ENCODE measurements around the gene MAP9.
A peak's percentile ranks its signal among the peaks of the same experiment; 100 is the strongest.

Gene MAP9

GRCh38 chr4:155408796-155409195 lies 32.0 kb upstream of the MAP9 start:
- DNase-seq (ENCODE audit: low read depth): no peak
- TF ChIP-seq, protein P1, sequence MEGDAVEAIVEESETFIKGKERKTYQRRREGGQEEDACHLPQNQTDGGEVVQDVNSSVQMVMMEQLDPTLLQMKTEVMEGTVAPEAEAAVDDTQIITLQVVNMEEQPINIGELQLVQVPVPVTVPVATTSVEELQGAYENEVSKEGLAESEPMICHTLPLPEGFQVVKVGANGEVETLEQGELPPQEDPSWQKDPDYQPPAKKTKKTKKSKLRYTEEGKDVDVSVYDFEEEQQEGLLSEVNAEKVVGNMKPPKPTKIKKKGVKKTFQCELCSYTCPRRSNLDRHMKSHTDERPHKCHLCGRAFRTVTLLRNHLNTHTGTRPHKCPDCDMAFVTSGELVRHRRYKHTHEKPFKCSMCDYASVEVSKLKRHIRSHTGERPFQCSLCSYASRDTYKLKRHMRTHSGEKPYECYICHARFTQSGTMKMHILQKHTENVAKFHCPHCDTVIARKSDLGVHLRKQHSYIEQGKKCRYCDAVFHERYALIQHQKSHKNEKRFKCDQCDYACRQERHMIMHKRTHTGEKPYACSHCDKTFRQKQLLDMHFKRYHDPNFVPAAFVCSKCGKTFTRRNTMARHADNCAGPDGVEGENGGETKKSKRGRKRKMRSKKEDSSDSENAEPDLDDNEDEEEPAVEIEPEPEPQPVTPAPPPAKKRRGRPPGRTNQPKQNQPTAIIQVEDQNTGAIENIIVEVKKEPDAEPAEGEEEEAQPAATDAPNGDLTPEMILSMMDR (IDR thresholded peaks at IDR 0.05; ENCODE audit: low read length, missing control alignments): no peak
- no peak overlapping the region for H3K4me3 ChIP-seq (replicated peaks; ENCODE audit: low read depth, low read length)

GRCh38 chr4:155407480-155407879 lies 30.7 kb upstream of the MAP9 start:
- no peak for DNase-seq (ENCODE audit: low read depth)
- no peak overlapping the region for H3K4me3 ChIP-seq (replicated peaks; ENCODE audit: low read depth, low read length)
- TF ChIP-seq, protein P1 (IDR thresholded peaks at IDR 0.05; ENCODE audit: low read length, missing control alignments): no peak

GRCh38 chr4:155405059-155405458 lies 28.3 kb upstream of the MAP9 start:
- DNase-seq (ENCODE audit: low read depth): peak; percentile 50
- H3K4me3 ChIP-seq (replicated peaks; ENCODE audit: low read depth, low read length): no peak overlapping the region
- TF ChIP-seq, protein P1 (IDR thresholded peaks at IDR 0.05; ENCODE audit: low read length, missing control alignments): no peak

DNA sequence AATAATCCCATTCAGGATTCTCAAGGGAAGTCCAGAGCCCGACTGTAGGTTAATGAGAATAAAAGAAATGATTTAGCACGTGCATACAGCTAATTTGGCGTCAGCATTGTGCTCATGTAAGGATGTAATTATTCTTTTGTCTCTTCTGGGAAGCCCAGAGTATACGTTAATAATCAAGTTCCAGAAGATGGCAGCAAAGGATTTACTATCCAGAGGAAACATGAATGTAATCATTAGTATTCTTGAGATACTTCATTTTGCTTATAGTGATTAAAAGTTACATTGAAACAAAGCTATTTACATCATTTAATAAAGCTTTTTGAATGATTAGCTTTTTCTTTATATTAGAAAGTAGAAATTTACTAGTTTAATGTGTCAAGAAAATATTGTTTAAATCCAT lies 27.1 kb upstream of the MAP9 start:
- DNase-seq (ENCODE audit: low read depth): peak; percentile 58
- no peak overlapping the region for H3K4me3 ChIP-seq (replicated peaks; ENCODE audit: low read depth, low read length)
- TF ChIP-seq, protein P1 (IDR thresholded peaks at IDR 0.05; ENCODE audit: low read length, missing control alignments): peak; percentile 18

DNA sequence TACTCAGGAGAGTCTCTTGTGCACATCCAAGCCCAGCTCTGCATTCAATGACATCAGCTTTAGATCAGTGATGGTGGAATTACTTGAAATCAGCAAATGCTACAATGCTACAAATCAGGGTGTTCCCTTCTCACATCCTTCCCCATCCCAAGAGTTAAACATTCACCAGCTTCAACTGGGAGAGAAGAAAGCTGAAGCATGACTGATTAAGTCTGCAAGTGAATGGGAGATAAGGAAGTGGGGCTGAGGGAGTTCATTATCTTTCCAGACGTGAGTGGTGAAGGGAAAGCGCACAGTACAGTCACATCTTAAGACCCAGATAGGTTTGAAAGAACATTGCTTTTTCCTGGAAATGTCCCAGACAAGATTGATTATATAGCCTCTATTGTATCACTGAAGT lies 26.2 kb upstream of the MAP9 start:
- TF ChIP-seq, protein P1 (IDR thresholded peaks at IDR 0.05; ENCODE audit: low read length, missing control alignments): no peak
- H3K4me3 ChIP-seq (replicated peaks; ENCODE audit: low read depth, low read length): no peak overlapping the region
- DNase-seq (ENCODE audit: low read depth): no peak

GRCh38 chr4:155400893-155401292 lies 24.1 kb upstream of the MAP9 start:
- H3K4me3 ChIP-seq (replicated peaks; ENCODE audit: low read depth, low read length): no peak overlapping the region
- no peak for DNase-seq (ENCODE audit: low read depth)
- TF ChIP-seq, protein P1 (IDR thresholded peaks at IDR 0.05; ENCODE audit: low read length, missing control alignments): no peak

- DNase-seq (ENCODE audit: low read depth): no peak
- TF ChIP-seq, protein P1 (IDR thresholded peaks at IDR 0.05; ENCODE audit: low read length, missing control alignments): no peak
- H3K4me3 ChIP-seq (replicated peaks; ENCODE audit: low read depth, low read length): no peak overlapping the region
Measured at GRCh38 chr4:155399974-155400697, 23.4 kb upstream of the MAP9 start.

All from fibroblast of pulmonary artery (primary cell).